ENCODE measurements around the gene ELP4. TPM values are rescaled to one million over a fixed set of nuclear protein-coding genes. Genes with fewer than 3 reads are reported as not detected.

The ELP4 gene
- total RNA-seq, 1 donor from 2014 or later = 18.9 TPM

GRCh38 chr11:31802000-31802551, 292.5 kb downstream of the ELP4 start:
- no peak for DNase-seq

GRCh38 chr11:31802609-31802989, 293.0 kb downstream of the ELP4 start:
- DNase-seq = no peak

- DNase-seq = no peak
These were observed 293.6 kb downstream of the ELP4 start for GRCh38 chr11:31802990-31803812.

GRCh38 chr11:31803813-31804311, 294.3 kb downstream of the ELP4 start:
- DNase-seq = no peak

GRCh38 chr11:31804312-31805036, 294.9 kb downstream of the ELP4 start:
- DNase-seq = no peak

- DNase-seq = no peak
These were observed 295.6 kb downstream of the ELP4 start for GRCh38 chr11:31805037-31805628.

GRCh38 chr11:31805629-31806185, 296.1 kb downstream of the ELP4 start:
- no peak for DNase-seq

- no peak for DNase-seq
These were observed 296.8 kb downstream of the ELP4 start for GRCh38 chr11:31806186-31806927.

- no peak for DNase-seq
These were observed 297.6 kb downstream of the ELP4 start for GRCh38 chr11:31806928-31807798.

- no peak for DNase-seq
These were observed 298.5 kb downstream of the ELP4 start for GRCh38 chr11:31807799-31808667.

GRCh38 chr11:31808721-31809540, 299.4 kb downstream of the ELP4 start:
- no peak for DNase-seq

GRCh38 chr11:31809541-31809856, 299.9 kb downstream of the ELP4 start:
- DNase-seq = no peak

GRCh38 chr11:31809857-31810778, 300.6 kb downstream of the ELP4 start:
- peak; percentile 62 for DNase-seq

- peak; percentile 64 for DNase-seq
These were observed 301.4 kb downstream of the ELP4 start, which contains the start of gene PAX6 for GRCh38 chr11:31810779-31811647. Gene PAX6 (minus strand): TSS chr11:31811322. CDS start chr11:31806411, 4,911 bp downstream.

GRCh38 chr11:31812383-31813381, 303.1 kb downstream of the ELP4 start:
- DNase-seq = peak; percentile 29
